GM21526 (cell line): Measurements from ENCODE around the gene LYRM4.
A peak's percentile ranks its signal among the peaks of the same experiment; 100 is the strongest.

Source experiments
- ATAC-seq: cut with Tn5 transposase; IDR thresholded peaks from one replicate; pipeline ENCODE4 v1.9.1; 2021; ENCODE audit warnings: moderate library complexity; ENCODE audit not compliant: unreplicated experiment, low FRiP score

Gene LYRM4

DNA sequence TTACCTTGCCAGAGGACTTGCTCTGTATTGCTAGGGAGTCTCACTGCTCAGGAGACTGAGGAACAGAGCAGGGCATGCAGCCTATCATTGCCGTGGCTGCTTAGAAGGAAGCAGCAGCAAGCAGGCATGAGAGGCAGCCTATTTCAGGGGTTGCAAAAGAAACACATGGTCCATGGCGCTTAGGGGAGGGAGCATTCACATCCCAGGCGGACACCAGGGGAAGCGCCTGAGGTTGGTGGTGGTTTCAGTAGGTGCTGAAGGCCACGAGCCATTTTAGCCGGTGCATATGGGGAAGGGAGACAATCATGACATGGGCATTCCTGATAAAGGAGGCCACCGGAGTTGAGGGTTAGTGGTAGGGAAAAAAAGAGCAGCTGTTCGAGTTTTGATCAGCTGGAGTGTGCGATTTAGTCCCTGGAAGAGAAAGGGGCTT lies 21.5 kb upstream of the LYRM4 start:
- no peak for ATAC-seq

DNA sequence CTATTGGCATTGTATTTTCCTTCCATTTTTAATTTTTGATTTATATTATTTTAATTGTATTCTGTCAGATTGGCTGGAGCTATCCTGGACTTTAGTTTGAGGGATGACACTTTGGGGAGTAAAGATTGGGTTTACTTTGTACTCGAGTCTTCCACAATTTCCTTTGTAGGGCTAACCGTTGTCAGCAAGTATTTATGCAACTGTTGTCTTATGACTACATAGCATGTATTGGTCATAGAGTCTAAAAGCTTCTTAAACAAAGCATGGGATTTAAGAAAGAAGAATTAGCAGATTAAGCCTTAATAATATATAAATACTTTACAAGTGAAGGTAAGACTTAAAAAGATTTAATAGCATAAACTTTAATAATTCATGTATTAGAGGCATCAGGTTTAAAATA lies 20.2 kb upstream of the LYRM4 start:
- no peak for ATAC-seq

DNA sequence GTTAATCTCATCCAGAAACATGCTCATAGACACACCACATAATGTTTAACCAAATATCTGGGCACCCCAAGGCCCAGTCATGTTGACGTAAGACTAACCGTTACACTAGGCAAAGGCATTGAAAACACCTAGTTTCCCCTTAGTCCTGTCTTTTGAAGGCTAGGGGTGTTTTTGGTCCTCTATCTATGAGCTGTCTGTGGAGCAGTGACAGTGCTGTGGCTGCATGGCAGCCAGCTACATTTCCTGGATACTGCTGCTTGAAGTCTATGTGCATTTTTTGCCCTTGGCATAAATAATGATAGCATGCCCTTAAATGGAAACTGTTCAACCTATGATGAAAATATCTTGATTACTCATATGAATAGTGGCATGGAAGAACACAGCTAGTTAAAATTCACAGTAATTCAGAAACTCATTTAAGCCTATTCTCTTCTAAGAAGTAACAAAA lies 19.2 kb upstream of the LYRM4 start:
- no peak for ATAC-seq

GRCh38 chr6:5278565-5279120 lies 17.9 kb upstream of the LYRM4 start:
- ATAC-seq, result no peak

DNA sequence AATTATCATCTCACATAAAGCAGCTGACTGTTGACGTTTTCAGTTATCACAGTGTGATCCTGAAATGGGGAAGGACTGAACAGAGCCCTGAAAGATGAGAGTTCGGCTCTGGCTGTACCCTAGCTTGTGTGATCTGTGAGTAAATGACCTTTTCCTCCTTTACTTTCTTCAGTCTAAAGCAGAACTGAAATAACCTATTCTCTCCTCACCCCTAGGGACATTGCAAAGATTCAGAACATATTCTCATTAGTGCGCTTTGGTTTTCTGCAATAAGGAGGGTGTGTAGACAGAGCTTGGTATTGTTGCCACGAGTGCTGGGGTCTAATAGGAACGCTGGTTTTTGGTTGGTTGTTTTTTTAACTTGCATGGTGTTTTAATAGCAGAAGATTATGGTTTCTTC lies 17.3 kb upstream of the LYRM4 start:
- peak; percentile 71 for ATAC-seq

GRCh38 chr6:5277589-5277988 lies 16.8 kb upstream of the LYRM4 start:
- no peak for ATAC-seq

- ATAC-seq, result no peak
Observed at GRCh38 chr6:5276581-5276980, 15.8 kb upstream of the LYRM4 start.

DNA sequence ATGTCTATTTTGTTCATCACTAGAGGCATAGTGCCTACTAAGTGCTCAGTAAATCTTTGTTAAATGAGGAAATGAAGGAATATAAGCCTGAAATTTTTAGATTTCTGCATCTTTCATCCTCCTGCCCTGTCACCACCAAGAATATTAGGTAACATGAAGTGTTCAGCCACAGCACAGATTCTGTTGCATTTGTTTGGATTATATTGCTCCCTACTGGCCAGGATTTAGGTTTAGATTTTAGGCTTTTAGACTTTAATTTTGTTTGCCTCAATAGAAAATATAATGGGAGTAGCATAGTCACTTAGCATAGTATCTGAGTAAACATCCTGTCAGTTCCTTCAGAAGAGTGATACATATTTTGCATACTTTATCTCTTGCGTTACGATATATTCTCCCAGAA lies 14.7 kb upstream of the LYRM4 start:
- ATAC-seq, result no peak

GRCh38 chr6:5274231-5274630 lies 13.5 kb upstream of the LYRM4 start:
- no peak for ATAC-seq

GRCh38 chr6:5271926-5272325 lies 11.2 kb upstream of the LYRM4 start:
- ATAC-seq, result no peak

DNA sequence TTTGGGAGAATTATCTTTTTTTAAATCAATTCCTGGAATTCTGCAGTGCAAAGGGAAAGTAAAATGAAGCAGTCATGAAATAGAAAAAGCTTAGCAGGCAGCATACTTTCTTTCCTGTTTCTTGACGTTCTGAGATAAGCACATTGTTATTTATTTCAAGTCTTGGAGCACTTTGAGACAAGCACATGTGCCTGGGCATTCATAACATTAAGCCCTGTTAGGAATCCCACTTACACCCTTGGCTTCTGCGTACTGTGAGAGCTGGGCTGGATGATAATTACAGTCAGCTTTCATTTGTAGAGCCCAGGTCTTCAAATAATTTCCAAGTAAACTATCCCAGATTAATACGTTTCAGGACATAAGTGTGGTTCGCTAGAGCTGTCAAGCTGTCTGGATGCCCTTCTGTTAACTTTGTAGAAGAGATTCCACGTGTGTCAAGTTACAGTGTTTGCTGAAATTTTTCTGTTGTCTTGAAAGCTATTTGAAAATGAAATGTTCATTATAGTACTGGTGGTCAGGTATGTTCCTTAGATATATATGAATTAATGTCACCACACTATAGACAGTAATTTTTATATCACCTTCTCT lies 9.4 kb upstream of the LYRM4 start:
- ATAC-seq, result no peak

GRCh38 chr6:5266423-5266822 lies 5.7 kb upstream of the LYRM4 start:
- ATAC-seq, result no peak

- no peak for ATAC-seq
Observed at GRCh38 chr6:5261545-5262109, 877 bp upstream of the LYRM4 start.

DNA sequence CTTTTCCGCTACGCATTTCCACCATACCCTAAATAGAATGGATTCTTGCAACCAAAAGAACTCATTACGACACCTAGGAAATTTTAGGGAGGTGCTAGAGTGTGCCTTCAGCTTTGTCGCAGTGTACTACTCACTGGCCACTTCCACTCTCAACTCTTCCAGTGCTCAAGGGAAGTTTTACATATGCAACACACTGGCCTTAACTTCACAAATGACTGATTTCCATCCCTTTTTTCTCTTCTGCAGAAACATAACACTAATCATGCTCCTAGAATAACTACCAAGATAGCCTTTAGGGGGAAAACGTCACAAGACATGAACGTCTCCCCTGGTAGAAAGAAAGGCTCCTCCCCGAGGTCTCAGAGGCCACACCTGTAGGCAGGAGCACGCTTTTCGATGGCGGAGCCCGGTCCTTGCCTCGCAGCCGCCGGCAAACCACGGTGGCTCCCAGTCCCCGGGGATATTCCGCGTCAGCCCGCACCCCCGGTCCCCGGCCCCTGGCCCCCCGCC lies 584 bp downstream of the LYRM4 start:
- peak; percentile 56 for ATAC-seq

DNA sequence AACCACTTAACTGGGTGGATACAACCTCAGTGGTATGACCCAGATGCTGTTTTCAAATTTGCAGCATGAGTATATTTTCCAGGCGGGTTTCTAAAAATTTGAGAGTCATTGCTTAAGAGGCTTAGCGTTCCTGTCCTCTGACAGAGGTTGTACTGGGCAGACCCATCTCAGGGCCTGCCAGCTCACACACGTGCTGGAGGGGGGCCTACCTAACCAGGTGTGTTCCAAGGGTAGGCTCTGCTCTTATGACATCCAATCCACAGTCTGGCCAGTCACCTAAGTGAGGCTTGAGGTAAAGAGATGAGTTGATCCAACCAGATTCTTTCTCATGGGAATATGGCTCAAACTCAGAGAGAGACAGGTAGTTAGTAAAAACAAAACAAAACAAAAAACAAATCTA lies 1.3 kb downstream of the LYRM4 start:
- no peak for ATAC-seq

- no peak for ATAC-seq
Observed at GRCh38 chr6:5257400-5257799, 3.4 kb downstream of the LYRM4 start.

GRCh38 chr6:5256952-5257351 lies 3.8 kb downstream of the LYRM4 start:
- no peak for ATAC-seq

DNA sequence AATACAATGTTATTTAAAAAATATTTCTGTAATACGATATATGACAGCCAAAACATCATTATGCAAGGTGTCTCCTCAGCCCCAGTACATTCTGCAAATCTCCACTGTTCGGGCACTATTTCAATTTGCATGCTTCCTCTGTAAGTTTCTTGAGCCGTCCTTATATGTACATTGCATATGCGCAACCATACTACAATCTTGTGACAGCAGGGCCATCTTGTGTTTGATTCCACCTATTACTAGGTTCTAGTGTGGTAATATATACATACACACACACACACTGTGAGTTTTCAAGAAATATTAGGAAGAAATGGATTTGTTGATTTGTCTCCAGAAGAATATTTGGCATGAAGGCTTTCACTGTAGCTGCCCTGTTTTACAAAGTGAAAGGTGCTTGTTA lies 9.8 kb downstream of the LYRM4 start:
- ATAC-seq, result no peak

DNA sequence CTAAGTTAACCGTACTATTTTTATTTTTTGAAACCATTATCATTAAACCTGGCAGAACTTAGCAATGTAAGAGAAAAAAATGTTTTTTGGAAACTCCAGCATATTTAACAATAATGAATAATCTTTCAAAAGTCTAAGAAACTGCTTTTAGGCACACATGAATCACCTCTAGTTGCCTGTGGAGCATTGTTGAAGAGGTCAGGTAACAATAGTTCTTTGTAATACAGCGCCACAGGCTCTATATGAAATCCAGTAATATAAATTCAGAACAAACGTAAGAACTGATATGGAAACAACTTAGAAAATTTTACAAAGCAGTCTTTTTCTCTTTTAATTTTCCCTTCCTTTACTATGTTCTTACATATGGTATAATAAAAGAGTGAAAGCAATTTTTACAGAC lies 10.3 kb downstream of the LYRM4 start:
- ATAC-seq, result no peak

GRCh38 chr6:5249451-5250122 lies 11.2 kb downstream of the LYRM4 start:
- no peak for ATAC-seq

DNA sequence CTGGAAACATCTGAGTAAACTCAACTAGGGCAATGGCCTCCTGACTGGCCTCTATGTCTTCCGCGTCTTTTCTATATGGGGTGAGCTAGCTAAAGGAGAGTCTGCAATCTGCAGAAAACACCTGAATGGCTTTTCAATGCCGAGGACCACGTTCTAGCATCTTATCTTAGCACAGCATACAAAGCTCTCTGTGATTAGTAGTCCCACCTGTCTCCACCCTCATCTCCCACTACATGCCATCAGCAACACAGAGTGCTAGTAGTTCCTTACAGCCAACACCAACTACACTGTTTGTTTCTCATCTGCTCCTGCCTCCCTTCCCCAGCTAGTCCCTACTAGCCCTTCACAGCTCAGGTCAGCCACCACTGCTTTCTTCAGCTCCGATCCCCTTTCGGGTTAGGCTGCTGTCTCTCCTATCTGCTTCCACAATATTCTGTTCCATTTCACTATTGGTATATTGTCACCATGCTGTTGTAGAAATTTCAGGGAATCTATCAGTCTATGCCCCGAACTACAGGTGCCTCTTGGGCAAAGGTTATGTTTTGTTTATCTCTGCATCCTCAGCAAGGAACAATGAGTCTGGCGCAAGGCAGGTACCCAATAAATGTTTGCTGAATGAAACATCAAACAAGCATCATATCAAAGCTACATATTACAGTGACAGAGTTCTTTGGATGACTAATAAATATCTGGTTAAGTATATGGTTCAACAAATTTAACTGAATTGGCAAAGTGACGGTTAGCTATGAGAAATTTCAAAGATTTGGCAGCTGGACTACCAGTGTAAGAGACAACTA lies 12.2 kb downstream of the LYRM4 start:
- ATAC-seq, result no peak
